Measurements from ENCODE around the gene CSNK2A3. TPM values are rescaled to one million over a fixed set of nuclear protein-coding genes. Genes with fewer than 3 reads are reported as not detected.

Gene CSNK2A3
- total and polyA plus RNA-seq, 8 donors = 0.19 to 1.1 (median 0.54) TPM; not detected in 1

GRCh38 chr11:11373934-11374333 lies 20.9 kb upstream of the CSNK2A3 start:
- Histone ChIP-seq H3K9me3 (no peaks in the 10 kb centered on the region), H3K27me3 (no peaks in the 10 kb centered on the region), H3K4me3 (no peak overlapping the region), H3K36me3 (no peaks in the 10 kb centered on the region), H3K27ac (no peak overlapping the region), H3K4me1 (no peaks in the 10 kb centered on the region)
- intact Hi-C loops (cut with DNase I) = no loop called here
- no peak for ATAC-seq
- no peak for FAIRE-seq
- TF ChIP-seq CTCF (IDR thresholded peaks at IDR 0.05) = no peak
- DNase-seq = no peak
- WGBS, 2 donors = 65 to 66% methylated on average over 5 of the region's 5 CpGs

GRCh38 chr11:11372461-11372860 lies 19.4 kb upstream of the CSNK2A3 start:
- H3K36me3 ChIP-seq = no peaks in the 10 kb centered on the region
- no peak overlapping the region for H3K27ac ChIP-seq
- no peaks in the 10 kb centered on the region for H3K9me3 ChIP-seq
- 88 to 89% methylated on average over 8 of the region's 8 CpGs for WGBS, 2 donors
- H3K4me1 ChIP-seq = no peaks in the 10 kb centered on the region
- no peak for TF ChIP-seq CTCF (IDR thresholded peaks at IDR 0.05)
- no peak overlapping the region for H3K4me3 ChIP-seq
- DNase-seq = no peak
- intact Hi-C loops (cut with DNase I) = no loop called here
- ATAC-seq = no peak
- no peaks in the 10 kb centered on the region for H3K27me3 ChIP-seq
- no peak for FAIRE-seq

GRCh38 chr11:11370962-11371303 lies 17.9 kb upstream of the CSNK2A3 start:
- no peaks in the 10 kb centered on the region for H3K36me3 ChIP-seq
- no peaks in the 10 kb centered on the region for H3K27me3 ChIP-seq
- no peak for FAIRE-seq
- H3K9me3 ChIP-seq = no peaks in the 10 kb centered on the region
- H3K4me3 ChIP-seq = no peak overlapping the region
- H3K27ac ChIP-seq = no peak overlapping the region
- H3K4me1 ChIP-seq = no peaks in the 10 kb centered on the region
- 75 to 84% methylated on average over 6 of the region's 6 CpGs for WGBS, 2 donors
- DNase-seq = no peak
- TF ChIP-seq CTCF (IDR thresholded peaks at IDR 0.05) = no peak
- intact Hi-C loops (cut with DNase I) = no loop called here
- ATAC-seq = no peak

- WGBS, 2 donors = 74 to 86% methylated on average over 8 of the region's 8 CpGs
- no peak for TF ChIP-seq CTCF (IDR thresholded peaks at IDR 0.05)
These were observed 17.4 kb upstream of the CSNK2A3 start for GRCh38 chr11:11370255-11370961.

GRCh38 chr11:11366793-11367192 lies 13.7 kb upstream of the CSNK2A3 start:
- FAIRE-seq (no peak), DNase-seq (no peak), ATAC-seq (no peak)
- Histone ChIP-seq H3K36me3 (no peaks in the 10 kb centered on the region), H3K27ac (no peak overlapping the region), H3K4me1 (no peaks in the 10 kb centered on the region), H3K27me3 (no peaks in the 10 kb centered on the region), H3K9me3 (no peaks in the 10 kb centered on the region), H3K4me3 (no peak overlapping the region)
- TF ChIP-seq CTCF (IDR thresholded peaks at IDR 0.05) = no peak
- intact Hi-C loops (cut with DNase I) = no loop called here
- 85 to 100% methylated on average over 1 of the region's 1 CpG for whole genome bisulfite sequencing, 2 donors

More at GRCh38 chr11:11370255-11370961, 17.4 kb upstream of the CSNK2A3 start:
- ATAC-seq (no peak), FAIRE-seq (no peak), DNase-seq (no peak)
- Histone ChIP-seq H3K4me1 (no peaks in the 10 kb centered on the region), H3K4me3 (no peak overlapping the region), H3K27ac (no peak overlapping the region), H3K9me3 (no peaks in the 10 kb centered on the region), H3K27me3 (no peaks in the 10 kb centered on the region), H3K36me3 (no peaks in the 10 kb centered on the region)
- intact Hi-C loops (cut with DNase I) = no loop called here

Data from pancreas (tissue), 10 donors.